HG03469 (cell line): ENCODE data around the gene PARM1.

Experiments used
- ATAC-seq: cut with Tn5 transposase; IDR thresholded peaks from one replicate; pipeline ENCODE4 v1.9.1; 2021; ENCODE audit warnings: mild to moderate bottlenecking, moderate library complexity, moderate number of reproducible peaks; ENCODE audit not compliant: unreplicated experiment

PARM1 gene, protein sequence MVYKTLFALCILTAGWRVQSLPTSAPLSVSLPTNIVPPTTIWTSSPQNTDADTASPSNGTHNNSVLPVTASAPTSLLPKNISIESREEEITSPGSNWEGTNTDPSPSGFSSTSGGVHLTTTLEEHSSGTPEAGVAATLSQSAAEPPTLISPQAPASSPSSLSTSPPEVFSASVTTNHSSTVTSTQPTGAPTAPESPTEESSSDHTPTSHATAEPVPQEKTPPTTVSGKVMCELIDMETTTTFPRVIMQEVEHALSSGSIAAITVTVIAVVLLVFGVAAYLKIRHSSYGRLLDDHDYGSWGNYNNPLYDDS

DNA sequence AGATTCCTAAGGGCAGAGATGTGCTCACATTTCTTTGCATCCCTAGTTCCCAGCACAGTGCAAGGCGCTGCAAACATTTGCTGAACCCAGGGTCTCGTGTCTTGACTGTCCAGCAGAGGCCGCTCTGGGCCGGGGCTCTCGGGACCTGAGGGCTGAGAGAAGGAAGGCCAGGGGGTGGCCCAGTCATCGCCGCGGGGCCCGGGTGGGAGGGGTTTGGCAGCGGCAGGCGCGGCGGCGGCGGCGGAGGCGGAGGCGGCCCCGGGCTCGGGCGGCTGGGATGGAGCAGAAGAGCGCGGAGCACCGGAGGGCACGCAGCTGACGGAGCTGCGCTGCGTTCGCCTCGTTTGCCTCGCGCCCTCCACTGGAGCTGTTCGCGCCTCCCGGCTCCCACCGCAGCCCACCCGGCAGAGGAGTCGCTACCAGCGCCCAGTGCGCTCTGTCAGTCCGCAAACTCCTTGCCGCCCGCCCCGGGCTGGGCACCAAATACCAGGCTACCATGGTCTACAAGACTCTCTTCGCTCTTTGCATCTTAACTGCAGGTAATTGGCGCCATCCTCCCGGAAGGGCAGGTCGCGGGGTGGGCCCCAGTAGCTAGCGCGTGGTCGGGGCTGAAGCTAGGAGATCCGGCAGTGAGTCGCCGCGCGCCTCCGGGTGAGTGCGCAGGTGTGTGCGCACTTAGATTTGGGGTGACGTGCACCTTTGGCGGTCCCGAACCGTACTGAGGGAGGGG lies at the start of gene PARM1:
PARM1 (plus strand) TSS at position 285 of the 730 bp plus-strand sequence; CDS start at position 497, 212 bp downstream.
- ATAC-seq = peak; percentile 54

DNA sequence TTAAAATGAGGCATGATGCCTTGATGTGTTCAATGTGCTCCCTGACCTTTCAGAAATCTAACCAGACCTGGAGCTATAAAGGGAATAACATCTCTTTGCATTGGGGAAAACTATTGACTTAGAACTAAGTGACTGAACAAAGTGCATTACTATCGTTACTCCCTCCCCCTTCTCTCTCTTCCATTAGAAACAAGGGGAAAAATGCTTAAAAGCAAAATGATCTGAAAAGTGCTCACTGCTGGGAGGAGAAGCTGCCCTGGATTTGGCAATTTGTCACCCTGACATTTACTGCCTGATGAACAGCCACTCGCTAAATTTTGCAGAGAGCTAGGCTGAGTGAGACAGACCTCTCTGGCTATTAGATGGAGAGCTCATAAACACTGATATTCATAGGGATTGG lies 48.6 kb upstream of the PARM1 start:
- no peak for ATAC-seq

DNA sequence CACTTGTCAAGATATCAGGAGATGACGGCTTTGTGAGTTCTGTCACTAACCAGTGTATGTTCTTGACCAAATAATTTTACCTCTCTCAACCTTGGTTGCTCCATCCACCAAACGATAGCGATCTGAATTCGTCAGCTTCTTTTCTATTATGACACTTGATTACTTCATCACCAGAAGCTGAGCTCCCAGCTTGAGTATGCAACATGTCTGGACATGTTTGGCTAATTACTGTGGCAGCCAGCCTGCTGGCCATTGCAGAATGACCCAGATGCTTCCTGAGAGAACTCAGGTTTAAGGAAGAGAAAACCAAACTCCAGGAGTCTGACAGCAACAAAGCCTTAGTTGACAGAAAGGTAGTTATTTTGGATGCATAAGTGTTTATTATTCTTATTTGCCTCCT lies 46.4 kb upstream of the PARM1 start:
- ATAC-seq = no peak

DNA sequence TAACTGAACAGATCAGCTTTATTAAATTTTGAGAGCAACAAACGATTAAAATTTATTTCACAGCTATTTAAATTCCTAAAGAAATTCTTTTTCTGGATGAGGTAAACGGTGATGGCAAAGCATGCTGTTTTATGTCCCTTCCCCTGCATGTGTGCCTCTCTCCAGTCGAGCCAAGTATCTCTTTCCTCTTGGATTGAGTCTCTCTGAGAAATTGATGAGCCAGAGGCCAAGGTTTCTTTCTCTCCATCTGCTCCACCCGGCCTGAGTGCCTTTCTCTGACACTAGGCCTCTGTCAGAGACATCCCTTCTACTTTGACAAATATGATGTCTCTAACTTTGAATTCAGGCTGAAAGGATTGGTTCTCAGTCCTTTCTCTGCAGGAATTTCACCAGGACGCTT lies 42.6 kb upstream of the PARM1 start:
- ATAC-seq = no peak

DNA sequence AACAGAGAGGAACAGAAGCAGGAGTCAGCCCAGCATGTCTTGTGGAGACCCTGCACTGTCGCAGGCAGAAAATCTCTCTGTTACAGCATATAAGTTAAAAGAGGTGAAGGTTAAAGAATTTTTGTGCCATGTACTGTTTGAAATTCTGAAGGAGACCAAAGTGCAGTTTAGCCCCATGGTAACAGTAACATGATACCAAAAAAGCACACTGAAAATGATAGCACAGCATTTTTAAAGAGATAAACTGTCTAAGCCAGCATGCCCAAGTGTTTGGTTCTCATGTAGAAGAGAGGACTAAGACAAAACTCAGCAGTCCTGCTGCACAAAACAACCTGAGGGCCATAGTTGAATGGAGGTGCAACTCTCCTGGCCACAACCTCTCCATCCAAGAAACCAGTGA lies 41.9 kb upstream of the PARM1 start:
- no peak for ATAC-seq

DNA sequence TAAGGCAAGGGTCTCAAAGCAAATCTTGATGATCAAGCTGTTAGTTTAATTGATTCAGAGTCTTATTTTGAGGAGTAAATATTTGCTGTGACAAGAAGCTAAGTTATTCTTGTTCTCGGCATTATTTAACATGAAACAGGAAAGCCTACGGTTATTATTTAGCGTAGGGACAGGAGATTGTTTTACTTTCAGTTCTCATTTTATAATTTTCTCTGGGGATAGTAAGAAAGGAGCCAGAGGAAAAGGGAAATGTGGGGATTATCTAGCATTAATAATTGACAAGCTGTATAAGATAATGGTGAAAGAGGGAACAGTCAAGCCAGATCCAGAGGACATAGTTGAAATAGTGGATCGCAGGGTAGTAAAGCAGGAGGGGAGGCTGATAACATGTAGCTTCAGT lies 39.7 kb upstream of the PARM1 start:
- ATAC-seq = no peak

DNA sequence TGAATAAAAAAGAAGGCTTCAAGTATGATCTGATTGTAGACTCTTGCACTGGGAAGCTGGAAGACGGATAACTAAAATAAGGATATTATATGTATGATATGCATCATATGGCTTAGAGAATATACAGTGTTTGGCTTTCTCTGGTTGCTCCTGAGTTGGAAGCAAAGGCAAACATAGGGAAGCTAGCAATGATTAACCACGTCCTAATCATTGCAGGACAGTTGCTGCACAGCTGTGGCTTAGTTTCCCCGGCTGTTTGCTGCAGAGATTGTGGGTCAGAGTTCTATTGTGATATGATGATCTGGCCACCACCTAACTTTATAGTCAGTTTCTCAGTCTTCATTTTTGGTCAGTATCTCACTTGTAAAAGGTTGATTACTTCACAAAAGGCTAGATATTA lies 36.3 kb upstream of the PARM1 start:
- no peak for ATAC-seq

DNA sequence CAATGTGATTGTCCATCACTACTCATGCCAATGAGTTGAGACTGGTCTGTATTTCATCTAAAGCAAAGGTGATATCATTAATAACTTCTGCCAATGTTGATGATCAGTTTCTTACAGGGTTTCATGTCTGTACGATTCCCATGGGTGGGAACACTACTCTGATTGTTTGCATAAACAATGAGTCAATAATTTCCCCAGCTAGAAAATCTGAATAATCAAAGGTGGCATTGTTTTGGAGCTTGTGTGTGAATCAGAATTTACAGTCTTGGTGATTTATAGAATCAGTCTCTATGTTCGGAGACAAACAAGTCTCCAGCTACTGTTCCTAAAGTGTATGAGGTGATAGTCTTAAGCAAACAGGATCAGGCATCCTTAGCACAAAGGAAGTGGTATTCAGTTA lies 35.5 kb upstream of the PARM1 start:
- no peak for ATAC-seq

DNA sequence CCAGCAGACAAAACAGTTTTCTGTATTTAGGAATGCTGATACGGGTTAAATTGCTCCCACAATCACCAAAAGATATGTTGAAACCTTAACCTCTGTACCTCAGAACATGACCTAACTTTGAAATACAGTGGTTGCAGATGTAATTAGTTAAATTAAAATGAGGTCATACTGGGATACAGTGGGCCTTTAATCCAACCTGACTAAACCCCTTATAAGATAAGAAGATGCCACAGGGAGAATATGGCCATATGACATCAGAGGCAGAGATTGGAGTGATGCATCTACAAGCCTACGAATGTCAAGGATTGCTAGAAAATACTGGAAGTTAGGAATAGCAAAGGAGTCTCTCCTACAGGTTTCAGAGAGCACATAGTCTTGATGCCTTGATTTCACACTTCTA lies 32.1 kb upstream of the PARM1 start:
- no peak for ATAC-seq

DNA sequence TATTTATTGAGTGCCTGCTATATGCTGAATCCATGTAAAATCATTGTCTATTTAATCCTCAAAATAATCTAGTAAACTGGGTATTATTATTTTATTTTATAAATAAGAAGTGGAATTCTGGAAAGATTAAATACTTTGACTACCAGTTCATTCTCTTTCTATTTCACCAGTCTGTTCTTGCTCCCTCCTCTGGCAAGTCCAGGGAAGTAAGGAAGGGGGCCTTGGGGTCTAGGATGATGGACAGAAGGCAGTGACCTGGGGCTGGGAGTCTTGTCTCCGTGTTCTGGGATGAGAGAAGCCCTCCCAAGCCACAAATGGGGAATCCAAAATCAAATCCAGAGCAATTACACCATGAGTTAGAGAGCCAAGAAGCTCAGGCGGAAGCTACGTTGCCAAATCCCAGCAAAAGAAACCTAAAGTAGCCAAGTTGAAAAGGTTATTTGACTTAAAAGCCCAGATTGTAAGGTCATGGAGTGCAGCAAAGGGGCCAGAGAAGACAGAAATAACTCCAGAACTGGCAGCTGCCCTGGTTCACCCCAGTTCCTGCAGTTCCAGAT lies 28.3 kb upstream of the PARM1 start:
- ATAC-seq = no peak

DNA sequence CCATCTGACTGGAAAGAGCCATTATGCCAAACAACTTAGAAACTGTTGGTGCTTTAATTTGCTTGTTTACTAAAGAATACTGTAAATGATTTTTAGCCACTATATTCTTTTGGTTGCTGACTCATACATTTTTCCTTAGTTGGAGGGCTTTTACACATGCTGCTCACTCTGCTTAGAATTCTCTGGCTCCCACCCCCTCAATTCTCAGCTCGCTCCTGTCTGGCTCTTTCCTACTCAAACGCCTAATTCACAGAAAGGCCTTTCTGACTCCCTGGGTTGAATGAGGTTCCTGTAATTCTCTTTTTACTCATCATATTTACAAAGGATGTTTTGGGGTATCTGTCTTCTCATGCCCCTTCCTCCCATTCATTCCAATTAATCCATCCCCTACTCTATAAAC lies 26.1 kb upstream of the PARM1 start:
- no peak for ATAC-seq

DNA sequence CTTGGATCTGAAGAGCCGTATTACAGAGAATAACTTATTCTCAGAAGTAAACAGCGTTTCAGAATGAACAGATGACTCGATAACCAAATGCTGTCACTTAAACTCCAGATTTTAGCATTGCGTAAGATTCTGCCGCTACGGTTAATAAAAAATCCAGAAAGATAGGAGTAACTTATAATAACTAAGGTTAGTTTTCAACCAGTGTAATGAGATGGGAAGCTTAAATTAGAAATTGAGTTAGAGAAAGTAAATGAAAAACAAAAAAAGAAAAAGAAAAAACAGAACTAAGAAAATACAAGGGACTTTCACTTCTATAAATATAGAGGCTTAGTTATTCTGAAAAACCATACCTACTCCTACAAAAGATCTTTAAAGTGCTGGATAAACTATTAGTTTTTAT lies 13.1 kb upstream of the PARM1 start:
- ATAC-seq = no peak

DNA sequence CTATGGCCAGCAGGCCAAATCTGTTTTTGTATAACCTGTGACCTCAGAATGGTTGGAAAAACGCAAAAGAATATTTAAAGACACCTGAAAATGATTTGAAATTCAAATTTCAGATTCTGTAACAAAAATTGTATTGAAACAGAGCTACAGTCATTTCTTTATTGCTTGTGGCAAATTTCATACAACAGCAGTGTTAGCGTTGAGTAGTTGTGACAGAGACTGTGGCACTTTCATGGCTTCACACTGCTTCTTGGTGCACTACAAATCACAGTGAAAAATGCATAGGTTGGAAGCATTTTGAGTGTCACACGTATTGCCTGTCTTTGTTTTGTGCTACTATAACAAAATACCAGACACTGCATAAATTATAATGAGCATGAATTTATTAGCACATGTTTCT lies 12.2 kb upstream of the PARM1 start:
- ATAC-seq = no peak

DNA sequence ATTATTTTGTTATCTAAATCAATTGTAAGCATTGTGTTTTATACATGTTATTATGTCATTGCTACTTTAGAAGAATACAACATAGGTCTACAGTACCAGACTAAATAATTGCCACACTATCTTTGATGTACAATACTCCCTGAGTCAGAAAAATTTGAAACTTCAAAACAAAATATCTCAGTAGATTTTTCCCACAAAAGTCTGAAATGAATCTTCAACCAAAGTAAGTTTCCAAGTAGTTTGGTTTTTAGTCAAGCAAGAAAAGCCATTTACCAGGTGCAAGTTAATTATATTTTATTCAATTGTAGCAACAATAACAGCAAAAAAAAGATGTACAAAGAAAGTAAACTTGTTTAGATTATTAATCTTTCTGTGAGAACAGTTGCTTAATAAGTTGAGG lies 11.4 kb upstream of the PARM1 start:
- ATAC-seq = no peak

DNA sequence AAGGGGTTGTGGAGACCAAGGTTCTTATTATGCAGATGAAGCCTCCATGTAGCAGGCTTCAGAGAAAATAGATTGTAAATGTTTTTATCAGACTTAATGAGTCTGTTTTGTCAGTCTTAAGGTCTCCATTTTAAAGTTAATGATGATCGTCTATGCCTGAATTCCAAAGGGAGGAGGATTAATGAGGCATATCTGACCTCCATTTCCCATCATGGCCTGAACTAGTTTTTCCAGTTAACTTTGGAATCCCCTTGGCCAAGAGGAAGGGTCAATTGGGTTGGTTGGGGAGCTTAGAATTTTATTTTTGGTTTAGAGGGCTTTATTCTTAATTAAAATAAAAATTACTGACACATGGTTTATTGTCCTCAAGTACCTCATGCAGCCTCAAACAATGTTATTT lies 6.9 kb upstream of the PARM1 start:
- ATAC-seq = no peak

DNA sequence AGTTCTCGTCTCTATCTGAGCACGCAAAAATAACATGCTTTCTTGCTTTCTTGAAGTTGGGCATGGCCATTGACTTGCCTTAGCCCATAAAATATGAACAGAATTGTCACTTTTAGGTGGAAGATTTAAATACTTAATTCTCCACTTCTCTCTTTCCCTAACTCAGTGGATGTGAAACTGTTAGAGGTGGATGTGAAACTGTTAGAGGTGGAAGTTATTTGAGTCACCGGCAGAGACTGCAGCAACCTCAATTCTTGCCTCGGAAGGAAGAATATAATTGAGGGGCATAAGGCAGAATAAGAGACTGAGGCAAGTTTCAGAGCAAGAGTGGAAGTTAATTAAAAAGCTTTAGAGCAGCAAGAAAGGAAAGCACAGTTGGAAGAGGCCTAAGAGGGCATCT lies 2.8 kb upstream of the PARM1 start:
- ATAC-seq = peak; percentile 60

DNA sequence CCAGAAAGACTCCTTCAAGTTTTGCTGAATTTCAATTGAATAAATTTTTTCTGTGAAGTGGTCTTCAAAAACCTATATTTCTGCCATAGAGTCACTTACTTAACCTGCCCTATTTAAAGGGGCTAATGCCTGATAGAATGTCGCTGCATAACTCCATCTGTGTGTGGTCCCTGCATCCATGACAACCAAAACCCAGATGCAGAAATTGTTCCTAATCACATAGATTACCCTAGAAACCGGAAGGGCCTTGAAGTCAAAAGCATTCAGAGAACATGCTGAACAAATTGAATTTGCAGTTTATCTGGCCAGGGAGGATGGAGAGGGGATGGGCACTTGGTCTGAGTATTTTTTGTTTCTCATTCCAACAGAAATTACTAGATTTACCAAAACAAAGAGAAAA lies 1.5 kb upstream of the PARM1 start:
- ATAC-seq = no peak

DNA sequence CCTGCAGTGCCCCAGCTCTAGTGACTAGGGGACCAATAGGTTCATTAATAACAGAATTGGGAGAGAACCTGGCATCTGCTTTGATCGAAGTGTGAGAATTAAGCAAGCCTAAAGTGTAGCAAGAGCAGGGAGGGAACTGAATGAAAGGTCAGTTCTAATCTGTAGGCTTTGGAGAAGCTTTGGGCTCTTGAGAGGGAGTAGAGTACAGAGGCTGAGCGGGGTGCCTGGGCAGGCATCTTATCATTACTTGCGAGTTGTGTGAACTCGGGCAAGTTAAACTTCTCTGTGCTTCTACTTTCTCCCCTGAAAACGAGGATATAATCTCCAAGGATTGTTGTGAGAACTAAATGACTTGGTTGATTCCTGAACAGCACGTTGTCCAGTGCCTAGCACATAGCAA lies 906 bp upstream of the PARM1 start:
- no peak for ATAC-seq

DNA sequence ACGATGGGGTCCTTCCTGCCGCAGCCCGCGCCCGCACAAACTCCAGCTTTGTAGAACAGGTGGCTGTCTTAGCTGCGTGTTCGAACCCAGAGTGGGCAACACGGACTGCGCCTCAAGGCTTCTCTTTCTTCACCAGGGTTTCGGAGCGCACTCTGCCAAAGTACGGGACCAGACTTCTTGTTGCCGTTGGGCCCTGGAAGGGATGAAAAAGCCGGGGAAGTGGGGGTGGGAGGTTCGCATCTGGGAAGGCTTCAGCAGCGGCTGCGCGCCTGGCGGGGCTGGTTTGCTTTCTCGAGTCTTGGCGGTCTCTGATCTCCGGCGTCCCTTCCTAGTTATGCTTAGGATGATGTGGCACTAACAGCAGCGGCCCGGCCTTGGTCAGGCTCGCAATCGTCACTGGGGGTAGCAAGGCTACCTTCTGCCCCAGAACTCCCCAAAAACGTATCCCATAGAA lies 673 bp downstream of the PARM1 start:
- ATAC-seq = no peak

DNA sequence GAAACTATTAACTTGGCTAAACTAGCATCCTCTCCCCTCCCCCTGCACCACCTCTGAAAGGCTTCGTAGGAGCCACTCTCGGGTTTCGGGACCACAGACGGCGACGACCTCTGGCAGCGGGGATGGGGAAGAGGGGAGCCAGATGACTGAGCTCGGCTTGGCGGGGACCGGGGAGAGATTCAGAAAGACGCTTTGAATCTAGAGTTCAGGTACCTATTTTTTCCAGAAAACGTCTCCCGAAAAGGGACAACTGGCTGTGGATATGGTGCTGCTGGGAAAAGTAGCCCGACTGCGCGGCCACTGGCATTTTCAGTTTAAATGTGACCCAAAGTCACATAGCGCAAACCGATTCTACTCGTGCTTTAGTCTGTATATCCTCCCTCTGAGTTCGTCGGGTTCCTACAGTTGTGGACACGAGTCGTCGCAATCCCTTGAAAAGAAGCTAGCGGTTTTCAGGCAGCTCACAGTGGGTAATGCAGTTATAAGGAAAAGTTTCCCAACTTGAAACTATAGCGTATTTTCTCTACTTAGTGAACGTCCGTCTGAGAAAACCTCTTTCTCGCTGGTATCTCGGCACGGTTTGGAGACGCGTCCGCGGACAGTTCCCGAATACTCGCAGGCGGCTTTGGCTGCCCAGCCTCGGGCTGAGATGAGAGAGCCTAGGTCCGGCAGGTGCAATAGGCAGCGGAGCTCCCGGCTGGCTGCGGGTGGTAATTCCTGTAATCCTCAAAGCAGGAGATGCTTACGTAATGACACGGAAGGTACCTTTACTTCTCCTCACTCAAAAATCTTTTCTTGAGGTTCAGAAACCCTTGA lies 1.3 kb downstream of the PARM1 start:
- ATAC-seq = no peak

DNA sequence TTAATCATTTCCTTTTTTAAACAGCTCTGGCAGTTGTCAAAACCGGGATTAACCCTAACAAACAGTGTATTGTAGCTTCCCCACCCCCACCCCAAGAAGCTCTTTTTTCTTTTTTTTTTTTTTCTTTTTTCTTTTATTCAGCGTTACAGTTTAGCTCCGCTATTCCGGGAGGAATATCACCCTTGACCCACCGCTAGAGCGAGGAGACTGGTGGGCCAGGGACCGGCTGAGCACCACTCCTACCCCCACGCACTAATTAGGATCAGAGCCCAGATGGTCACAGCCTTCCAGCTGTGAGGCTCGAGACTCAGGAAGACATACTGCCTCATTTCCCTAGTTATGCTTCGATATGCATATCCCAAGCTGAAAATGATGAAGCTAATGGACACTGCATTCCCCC lies 2.0 kb downstream of the PARM1 start:
- ATAC-seq = no peak
